Measurements from ENCODE around the gene KEAP1. TPM values are rescaled to one million over a fixed set of nuclear protein-coding genes. Genes with fewer than 3 reads are reported as not detected.
A peak's percentile ranks its signal among the peaks of the same experiment; 100 is the strongest.

Gene KEAP1
- total and polyA plus RNA-seq, 9 of the 15 experiments (the other 6 are each of a cell fraction or from before 2014, with no cell fraction given): 2.1 to 95.6 (median 64.3) TPM

- TF ChIP-seq CTCFL (IDR thresholded peaks at IDR 0.05; ENCODE audit: borderline replicate concordance, insufficient read depth, low read depth, low read length, poor library complexity, severe bottlenecking): peak; percentile 57
- TF ChIP-seq, protein P1, sequence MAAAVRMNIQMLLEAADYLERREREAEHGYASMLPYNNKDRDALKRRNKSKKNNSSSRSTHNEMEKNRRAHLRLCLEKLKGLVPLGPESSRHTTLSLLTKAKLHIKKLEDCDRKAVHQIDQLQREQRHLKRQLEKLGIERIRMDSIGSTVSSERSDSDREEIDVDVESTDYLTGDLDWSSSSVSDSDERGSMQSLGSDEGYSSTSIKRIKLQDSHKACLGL (CRISPR knock-in tag; IDR thresholded peaks at IDR 0.05; ENCODE audit: borderline replicate concordance, poor library complexity, severe bottlenecking): no peak
- no peak for TF ChIP-seq TAL1 (IDR thresholded peaks at IDR 0.05)
- no peak; the same call in 1 of the 2 replicates for TF ChIP-seq ADNP (tag; IDR thresholded peaks at IDR 0.05)
- no peak for TF ChIP-seq IRF2 (CRISPR knock-in tag; IDR thresholded peaks at IDR 0.05)
- no peak for TF ChIP-seq ARID2 (IDR thresholded peaks at IDR 0.05)
- no peak for TF ChIP-seq SOX6 (IDR thresholded peaks at IDR 0.05)
- TF ChIP-seq YBX1 (IDR thresholded peaks at IDR 0.05): no peak
- no peak for TF ChIP-seq NCOA2 (IDR thresholded peaks at IDR 0.05; ENCODE audit: partially characterized antibody in 2 of 2)
- TF ChIP-seq MYC (IDR thresholded peaks at IDR 0.05; ENCODE audit: low read depth, low read length): no peak
- TF ChIP-seq MYC (CRISPR knock-in tag; IDR thresholded peaks at IDR 0.05; ENCODE audit: borderline replicate concordance, low read depth): no peak
- TF ChIP-seq, protein P2, sequence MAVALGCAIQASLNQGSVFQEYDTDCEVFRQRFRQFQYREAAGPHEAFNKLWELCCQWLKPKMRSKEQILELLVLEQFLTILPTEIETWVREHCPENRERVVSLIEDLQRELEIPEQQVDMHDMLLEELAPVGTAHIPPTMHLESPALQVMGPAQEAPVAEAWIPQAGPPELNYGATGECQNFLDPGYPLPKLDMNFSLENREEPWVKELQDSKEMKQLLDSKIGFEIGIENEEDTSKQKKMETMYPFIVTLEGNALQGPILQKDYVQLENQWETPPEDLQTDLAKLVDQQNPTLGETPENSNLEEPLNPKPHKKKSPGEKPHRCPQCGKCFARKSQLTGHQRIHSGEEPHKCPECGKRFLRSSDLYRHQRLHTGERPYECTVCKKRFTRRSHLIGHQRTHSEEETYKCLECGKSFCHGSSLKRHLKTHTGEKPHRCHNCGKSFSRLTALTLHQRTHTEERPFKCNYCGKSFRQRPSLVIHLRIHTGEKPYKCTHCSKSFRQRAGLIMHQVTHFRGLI (CRISPR knock-in tag; IDR thresholded peaks at IDR 0.05): no peak
- no peak for TF ChIP-seq MCM5 (IDR thresholded peaks at IDR 0.05; ENCODE audit: low read depth)
- TF ChIP-seq, protein P3, sequence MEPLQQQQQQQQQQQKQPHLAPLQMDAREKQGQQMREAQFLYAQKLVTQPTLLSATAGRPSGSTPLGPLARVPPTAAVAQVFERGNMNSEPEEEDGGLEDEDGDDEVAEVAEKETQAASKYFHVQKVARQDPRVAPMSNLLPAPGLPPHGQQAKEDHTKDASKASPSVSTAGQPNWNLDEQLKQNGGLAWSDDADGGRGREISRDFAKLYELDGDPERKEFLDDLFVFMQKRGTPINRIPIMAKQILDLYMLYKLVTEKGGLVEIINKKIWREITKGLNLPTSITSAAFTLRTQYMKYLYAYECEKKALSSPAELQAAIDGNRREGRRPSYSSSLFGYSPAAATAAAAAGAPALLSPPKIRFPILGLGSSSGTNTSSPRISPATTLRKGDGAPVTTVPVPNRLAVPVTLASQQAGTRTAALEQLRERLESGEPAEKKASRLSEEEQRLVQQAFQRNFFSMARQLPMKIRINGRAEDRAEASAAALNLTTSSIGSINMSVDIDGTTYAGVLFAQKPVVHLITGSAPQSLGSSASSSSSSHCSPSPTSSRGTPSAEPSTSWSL (CRISPR knock-in tag; IDR thresholded peaks at IDR 0.05; ENCODE audit: borderline replicate concordance): no peak
- TF ChIP-seq ETV6 (IDR thresholded peaks at IDR 0.05; ENCODE audit: borderline replicate concordance in 1 of 2, low read depth in 2 of 2, low read length in 1 of 2): no peak
- no peak for TF ChIP-seq ETV6 (CRISPR knock-in tag; IDR thresholded peaks at IDR 0.05; ENCODE audit: borderline replicate concordance)
- no peak for TF ChIP-seq ZNF507 (tag; conservative IDR thresholded peaks at IDR 0.05)
- no peak for TF ChIP-seq EP300 (IDR thresholded peaks at IDR 0.05; ENCODE audit: low read length)
- TF ChIP-seq UBTF (IDR thresholded peaks at IDR 0.05; ENCODE audit: borderline replicate concordance in 1 of 2, low read depth in 2 of 2, low read length in 2 of 2): no peak
- no peak for TF ChIP-seq ZNF133 (CRISPR knock-in tag; IDR thresholded peaks at IDR 0.05)
- TF ChIP-seq ZNF644 (tag; IDR thresholded peaks at IDR 0.05; ENCODE audit: low read depth): no peak
Observed at GRCh38 chr19:10478903-10479384, 24.2 kb downstream of the KEAP1 start (continued).

Measured in K562 (cell line).